HepG2 (cell line): ENCODE measurements around the gene SYNGR4. TPM values are rescaled to one million over a fixed set of nuclear protein-coding genes. Genes with fewer than 3 reads are reported as not detected.
A peak's percentile ranks its signal among the peaks of the same experiment; 100 is the strongest.

Experiments
- ARID4A ChIP-seq: sonication (generic); formaldehyde crosslinking; IDR thresholded peaks from 2 replicates; pipeline ENCODE4 v1.5.0; 2020; ENCODE audit warnings: mild to moderate bottlenecking, missing genetic modification reagents, borderline replicate concordance
- ASH2L ChIP-seq: fragments of 300-600, 200-600 bp; sonication (generic); IDR thresholded peaks from 2 replicates; pipeline ENCODE4 v1.7.0; 2017; ENCODE audit warnings: low read depth, mild to moderate bottlenecking, moderate library complexity, mixed read lengths, low read length; ENCODE audit not compliant: insufficient read length
- CBX1 ChIP-seq: IDR thresholded peaks from one replicate; pipeline ENCODE4 v1.6.1; 2016; ENCODE audit warnings: antibody characterized with exemption, low read depth
- CHD2 ChIP-seq: IDR thresholded peaks from 2 replicates; pipeline ENCODE4 v1.6.1; 2011; ENCODE audit warnings: low read depth, low read length, improper control_type of control experiment
- GMEB2 ChIP-seq: IDR thresholded peaks from 2 replicates; pipeline ENCODE4 v1.6.1; 2016; ENCODE audit warnings: missing biosample characterization, missing genetic modification reagents, low read depth
- HINFP ChIP-seq: sonication (generic); formaldehyde crosslinking; IDR thresholded peaks from 2 replicates; pipeline ENCODE4 v1.4.0; 2020; ENCODE audit warnings: low read depth, mild to moderate bottlenecking, missing genetic modification reagents
- MZF1 ChIP-seq: sonication (generic); formaldehyde crosslinking; IDR thresholded peaks from 2 replicates; pipeline ENCODE4 v1.8.1; 2023; ENCODE audit warnings: mild to moderate bottlenecking, missing genetic modification reagents, borderline replicate concordance
- NFE2 ChIP-seq: sonication (generic); formaldehyde crosslinking; IDR thresholded peaks from 2 replicates; pipeline ENCODE4 v1.4.0; 2020; ENCODE audit warnings: missing genetic modification reagents
- RBAK ChIP-seq: sonication (generic); formaldehyde crosslinking; IDR thresholded peaks from 2 replicates; pipeline ENCODE4 v1.5.1; 2020; ENCODE audit warnings: mild to moderate bottlenecking, missing genetic modification reagents
- SP5 ChIP-seq: IDR thresholded peaks from 2 replicates; pipeline ENCODE4 v1.6.1; 2016; ENCODE audit warnings: low read depth, borderline replicate concordance
- SYNCRIP ChIP-seq: fragments of 200-400 bp; formaldehyde crosslinking; IDR thresholded peaks from 2 replicates; pipeline ENCODE4 v1.6.1; 2018; ENCODE audit warnings: mild to moderate bottlenecking, low read depth, low read length; ENCODE audit not compliant: insufficient read depth
- XBP1 ChIP-seq: sonication (generic); formaldehyde crosslinking; IDR thresholded peaks from 2 replicates; pipeline ENCODE4 v1.5.0; 2020; ENCODE audit warnings: missing genetic modification reagents
- ZFYVE20 ChIP-seq: sonication (generic); formaldehyde crosslinking; IDR thresholded peaks from 2 replicates; pipeline ENCODE4 v1.8.0; 2023; ENCODE audit warnings: low read depth, mild to moderate bottlenecking, moderate library complexity, missing genetic modification reagents, borderline replicate concordance
- ZNF18 ChIP-seq: sonication (generic); formaldehyde crosslinking; IDR thresholded peaks from 2 replicates; pipeline ENCODE4 v1.8.0; 2022; ENCODE audit warnings: mild to moderate bottlenecking, missing genetic modification reagents; ENCODE audit not compliant: insufficient replicate concordance
- ZNF235 ChIP-seq: sonication (generic); formaldehyde crosslinking; IDR thresholded peaks from 2 replicates; pipeline ENCODE4 v1.8.1; 2023; ENCODE audit warnings: mild to moderate bottlenecking, missing genetic modification reagents, borderline replicate concordance
- ZNF337 ChIP-seq: sonication (generic); formaldehyde crosslinking; IDR thresholded peaks from 2 replicates; pipeline ENCODE4 v1.5.1; 2020; ENCODE audit warnings: missing genetic modification reagents, low read depth, mild to moderate bottlenecking, borderline replicate concordance
- ZNF530 ChIP-seq: sonication (generic); formaldehyde crosslinking; IDR thresholded peaks from 2 replicates; pipeline ENCODE4 v1.5.0; 2020; ENCODE audit warnings: low read depth, mild to moderate bottlenecking, missing genetic modification reagents
- ZNF563 ChIP-seq: sonication (generic); formaldehyde crosslinking; IDR thresholded peaks from 2 replicates; pipeline ENCODE4 v1.8.0; 2022; ENCODE audit warnings: mild to moderate bottlenecking, moderate library complexity, missing genetic modification reagents
- ZNF567 ChIP-seq: sonication (generic); formaldehyde crosslinking; IDR thresholded peaks from 2 replicates; pipeline ENCODE4 v1.8.1; 2023; ENCODE audit warnings: mild to moderate bottlenecking, missing genetic modification reagents, borderline replicate concordance
- ZNF569 ChIP-seq: sonication (generic); formaldehyde crosslinking; IDR thresholded peaks from 2 replicates; pipeline ENCODE4 v1.5.0; 2020; ENCODE audit warnings: mild to moderate bottlenecking, missing genetic modification reagents, moderate library complexity, borderline replicate concordance
- polyA plus RNA-seq, 8 experiments: library from polyadenylated mRNA; depleted of rRNA in 3 of 8; stranded (reverse) in 7 of 8; unstranded in 1 of 8; fragments of >200 nt; fragmentation: Illumina TruSeq in 4 of 8; extraction: Trizol in 4 of 8; gene quantifications; 2 replicates each; pipeline versions ENCODE4 v1.2.1 to v1.2.3, GENCODE V29; 2011 to 2016; ENCODE audit warnings: low read depth in 4 of 8, missing spikeins in 1 of 8, mixed read lengths in 1 of 8; ENCODE audit not compliant: insufficient read depth in 1 of 8
- total RNA-seq, 5 experiments: library from RNA; depleted of rRNA; stranded (reverse); fragments of >200 nt; fragmentation: Illumina TruSeq; extraction: Trizol; gene quantifications; 2 replicates each; pipeline ENCODE4 v1.2.3, GENCODE V29; 2016; ENCODE audit warnings: low read depth in 1 of 5

SYNGR4 gene
- total and polyA plus RNA-seq, 2 of the 13 experiments (the other 11 are each of a cell fraction or from before 2014, with no cell fraction given), result not detected

- TF ChIP-seq ZNF18 (no peak), XBP1 (no peak), HINFP (CRISPR knock-in tag) (no peak), ZNF563 (CRISPR knock-in tag) (peak; percentile 37; the same call in 1 of the 2 replicates), CHD2 (no peak), GMEB2 (0 out of 2 replicates have a peak, but pooled peaks have one; percentile 52), MZF1 (CRISPR knock-in tag) (no peak), CBX1 (no peak), ZNF235 (CRISPR knock-in tag) (no peak), ARID4A (CRISPR knock-in tag) (peak; percentile 19; the same call in 1 of the 2 replicates), ZNF567 (CRISPR knock-in tag) (no peak), RBAK (CRISPR knock-in tag) (no peak), SP5 (CRISPR knock-in tag) (no peak), ASH2L (no peak), ZNF337 (CRISPR knock-in tag) (no peak), ZNF569 (no peak), NFE2 (no peak), SYNCRIP (no peak), ZFYVE20 (CRISPR knock-in tag) (no peak), ZNF530 (no peak)
Measured at GRCh38 chr19:48398375-48399235, 34.4 kb downstream of the SYNGR4 start (continued).
